Hippocampal formation (tissue), 2 donors: Measurements from ENCODE around the gene FER1L5.

ENCODE experiments used
- DNase-seq, 2 donors: peaks; one replicate each; lab custom pipeline; 2025; lab: John Stamatoyannopoulos, UW

Gene FER1L5

GRCh38 chr2:96695602-96696001 lies 53.0 kb downstream of the FER1L5 start:
- no peak for DNase-seq

- DNase-seq = no peak
Observed at GRCh38 chr2:96697476-96697875, 54.9 kb downstream of the FER1L5 start.

DNA sequence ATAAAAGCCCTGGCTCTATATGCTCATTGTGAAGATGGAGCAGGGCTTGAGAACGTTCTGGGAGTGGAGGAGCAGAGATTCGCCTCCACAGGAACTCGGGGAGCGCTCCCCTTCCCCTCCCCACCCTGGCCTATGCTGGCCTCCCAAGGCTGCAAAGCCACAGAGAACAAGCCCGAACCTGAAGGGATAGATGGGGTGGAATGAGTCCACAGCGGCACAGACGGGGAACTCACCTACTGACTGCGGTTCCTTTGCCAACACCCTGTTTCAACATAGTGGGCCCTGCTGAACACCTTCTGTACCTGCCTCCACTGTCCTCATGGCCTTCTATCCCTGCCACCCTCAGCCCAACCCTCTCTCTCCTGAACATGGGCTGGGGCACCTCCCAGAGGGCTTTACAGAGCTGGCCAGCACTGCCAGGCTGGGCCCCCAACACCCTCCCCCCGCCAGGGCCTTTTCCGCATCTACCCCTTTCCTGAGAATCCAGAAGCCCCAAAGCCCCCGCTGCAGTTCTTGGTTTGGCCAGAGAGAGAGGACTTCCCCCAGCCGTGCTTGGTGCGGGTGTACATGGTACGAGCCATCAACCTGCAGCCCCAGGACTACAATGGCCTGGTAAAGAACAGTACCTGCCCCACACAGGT lies 55.8 kb downstream of the FER1L5 start:
- DNase-seq = no peak

GRCh38 chr2:96699021-96699420 lies 56.5 kb downstream of the FER1L5 start:
- no peak for DNase-seq

DNA sequence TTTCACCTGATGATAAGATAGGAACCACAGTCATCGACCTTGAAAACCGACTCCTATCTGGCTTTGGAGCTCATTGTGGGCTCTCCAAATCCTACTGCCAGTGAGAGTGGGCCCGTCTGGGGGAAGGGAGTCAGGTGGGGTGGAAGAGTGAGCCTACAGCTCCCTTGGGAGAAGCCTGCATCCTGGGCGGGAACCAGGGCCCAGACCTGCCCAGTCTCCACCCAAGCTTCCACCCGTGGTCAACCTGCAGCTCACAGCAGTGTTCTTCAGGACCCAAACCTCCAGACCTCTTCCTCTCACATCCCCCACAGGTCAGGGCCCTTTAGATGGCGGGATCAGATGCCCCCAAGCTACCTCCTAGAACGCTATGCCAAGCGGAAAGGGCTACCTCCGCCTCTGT lies 57.1 kb downstream of the FER1L5 start:
- no peak for DNase-seq

DNA sequence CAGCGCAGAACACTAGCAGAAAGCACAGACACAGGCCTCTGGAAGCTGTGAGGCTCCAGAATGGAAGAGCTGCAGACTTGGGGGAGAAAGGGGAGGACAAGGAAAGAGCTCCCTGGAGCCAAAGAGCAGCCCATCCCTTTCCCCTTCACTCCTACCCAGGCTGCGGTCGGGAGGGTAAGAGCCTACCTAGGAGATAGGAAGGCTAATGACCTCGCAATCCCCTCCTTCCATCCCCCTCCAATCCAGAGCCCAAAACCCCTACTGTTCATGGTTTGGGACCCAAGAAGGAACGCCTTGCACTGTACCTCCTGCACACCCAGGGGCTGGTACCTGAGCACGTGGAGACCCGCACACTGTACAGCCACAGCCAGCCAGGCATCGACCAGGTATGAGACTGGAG lies 57.5 kb downstream of the FER1L5 start:
- DNase-seq = no peak

DNA sequence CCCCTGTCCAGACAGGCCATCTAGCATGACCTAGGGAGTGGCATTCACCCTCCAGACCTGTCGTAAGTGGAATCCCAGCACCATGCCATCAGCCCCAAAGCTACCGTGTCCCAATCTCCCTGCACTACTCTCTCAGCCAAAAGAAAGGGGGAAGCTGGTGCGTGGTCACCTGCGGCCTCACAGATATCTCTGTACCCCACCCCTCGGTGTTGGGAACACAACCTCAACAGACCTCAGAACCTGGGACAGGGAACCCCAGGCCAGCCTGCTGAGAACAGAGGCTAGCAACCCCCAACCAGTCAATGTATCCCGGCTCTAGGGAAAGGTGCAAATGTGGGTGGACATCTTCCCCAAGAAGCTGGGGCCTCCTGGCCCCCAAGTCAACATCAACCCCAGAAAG lies 59.1 kb downstream of the FER1L5 start:
- DNase-seq = no peak

GRCh38 chr2:96702098-96702785 lies 59.7 kb downstream of the FER1L5 start:
- no peak for DNase-seq

DNA sequence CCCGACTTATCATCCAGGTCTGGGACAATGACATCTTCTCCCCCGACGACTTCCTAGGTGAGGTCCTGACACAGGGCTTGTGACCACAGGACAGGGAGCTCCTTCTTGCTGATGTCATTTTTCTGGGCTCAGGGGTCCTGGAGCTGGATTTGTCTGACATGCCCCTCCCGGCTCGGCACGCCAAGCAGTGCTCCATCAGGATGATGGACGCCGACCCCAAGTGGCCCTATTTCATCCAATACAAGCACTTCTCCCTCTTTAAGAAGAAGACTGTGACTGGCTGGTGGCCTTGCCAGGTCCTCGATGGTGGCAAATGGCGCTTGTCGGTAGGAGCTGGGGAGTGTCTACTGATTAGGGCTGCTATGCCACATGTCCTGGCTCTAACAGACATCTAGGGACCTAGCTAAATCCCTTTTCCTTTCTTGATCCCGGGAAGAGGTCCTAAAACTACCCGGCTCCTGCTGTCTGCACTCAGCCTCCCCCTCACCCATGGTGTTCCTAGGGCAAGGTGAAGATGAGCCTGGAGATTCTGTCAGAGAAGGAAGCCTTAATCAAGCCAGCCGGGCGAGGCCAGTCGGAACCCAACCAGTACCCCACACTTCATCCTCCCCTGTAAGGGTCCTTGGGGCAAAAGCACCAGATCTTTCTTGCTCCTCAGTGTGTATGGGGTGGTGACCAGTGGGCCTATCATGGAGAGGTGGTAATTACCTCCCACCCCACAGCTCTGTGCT lies 60.6 kb downstream of the FER1L5 start:
- no peak for DNase-seq

DNA sequence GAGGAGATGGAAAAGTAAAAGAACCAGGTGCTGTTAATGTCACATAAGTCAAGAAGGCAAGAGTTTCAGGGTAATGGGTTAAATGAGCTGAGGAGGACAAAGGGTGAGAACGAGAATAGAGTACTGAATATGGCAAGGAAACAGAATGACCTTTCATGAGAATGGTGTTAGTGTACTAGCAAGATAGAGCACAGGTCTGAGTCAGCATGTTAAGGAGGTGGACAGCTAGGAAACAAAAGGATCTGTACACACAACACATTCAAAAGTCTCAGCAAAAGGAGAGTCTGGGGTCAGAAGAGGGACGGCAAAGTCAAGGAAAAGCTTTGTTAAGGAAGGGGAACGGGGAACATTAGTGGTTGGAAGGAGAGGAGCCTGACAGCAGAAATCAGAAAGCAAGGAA lies 68.4 kb downstream of the FER1L5 start:
- DNase-seq = no peak

GRCh38 chr2:96715658-96716057 lies 73.1 kb downstream of the FER1L5 start:
- no peak for DNase-seq

GRCh38 chr2:96716388-96716787 lies 73.8 kb downstream of the FER1L5 start:
- DNase-seq = no peak

GRCh38 chr2:96726131-96726530 lies 83.6 kb downstream of the FER1L5 start:
- DNase-seq = no peak

DNA sequence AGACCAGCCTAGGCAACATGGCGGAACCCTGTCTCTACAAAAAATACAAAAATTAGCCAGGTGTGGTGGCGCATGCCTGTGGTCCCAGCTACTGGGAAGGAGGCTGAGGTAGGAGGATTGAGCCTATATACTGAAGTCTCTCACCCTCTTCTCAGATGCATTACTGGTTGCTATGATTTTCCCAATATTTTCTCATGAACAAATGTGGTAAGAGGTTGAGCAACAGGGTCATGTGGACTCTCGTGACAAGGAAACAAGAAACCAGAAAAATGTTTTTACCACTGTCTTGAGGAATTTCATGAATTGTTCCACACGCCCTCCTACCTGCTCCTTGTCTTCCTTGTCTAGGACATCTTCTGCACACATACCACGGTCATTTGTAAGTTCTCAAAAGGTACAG lies 84.9 kb downstream of the FER1L5 start:
- no peak for DNase-seq

- DNase-seq = no peak
Observed at GRCh38 chr2:96729748-96730147, 87.2 kb downstream of the FER1L5 start.

GRCh38 chr2:96730212-96730611 lies 87.6 kb downstream of the FER1L5 start:
- no peak for DNase-seq

DNA sequence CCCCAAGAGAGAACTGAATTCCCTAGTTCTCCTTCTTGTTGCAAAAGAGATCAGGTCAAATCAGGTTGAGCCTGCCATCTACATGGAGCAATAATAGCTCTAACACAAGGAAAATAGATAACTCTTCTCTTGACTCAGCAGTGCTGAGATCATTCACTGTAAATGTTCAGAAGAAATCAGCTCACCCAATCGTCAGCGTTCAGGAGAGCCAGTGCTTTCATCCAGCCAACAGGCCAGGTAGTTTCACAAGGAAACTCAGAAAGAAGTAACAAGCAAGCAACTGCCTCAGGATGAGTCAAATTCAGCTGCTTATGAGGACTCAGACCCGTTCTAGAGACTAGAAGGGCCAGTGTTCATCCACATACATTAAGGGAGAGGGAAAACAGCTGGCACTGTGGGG lies 91.4 kb downstream of the FER1L5 start:
- DNase-seq = no peak

DNA sequence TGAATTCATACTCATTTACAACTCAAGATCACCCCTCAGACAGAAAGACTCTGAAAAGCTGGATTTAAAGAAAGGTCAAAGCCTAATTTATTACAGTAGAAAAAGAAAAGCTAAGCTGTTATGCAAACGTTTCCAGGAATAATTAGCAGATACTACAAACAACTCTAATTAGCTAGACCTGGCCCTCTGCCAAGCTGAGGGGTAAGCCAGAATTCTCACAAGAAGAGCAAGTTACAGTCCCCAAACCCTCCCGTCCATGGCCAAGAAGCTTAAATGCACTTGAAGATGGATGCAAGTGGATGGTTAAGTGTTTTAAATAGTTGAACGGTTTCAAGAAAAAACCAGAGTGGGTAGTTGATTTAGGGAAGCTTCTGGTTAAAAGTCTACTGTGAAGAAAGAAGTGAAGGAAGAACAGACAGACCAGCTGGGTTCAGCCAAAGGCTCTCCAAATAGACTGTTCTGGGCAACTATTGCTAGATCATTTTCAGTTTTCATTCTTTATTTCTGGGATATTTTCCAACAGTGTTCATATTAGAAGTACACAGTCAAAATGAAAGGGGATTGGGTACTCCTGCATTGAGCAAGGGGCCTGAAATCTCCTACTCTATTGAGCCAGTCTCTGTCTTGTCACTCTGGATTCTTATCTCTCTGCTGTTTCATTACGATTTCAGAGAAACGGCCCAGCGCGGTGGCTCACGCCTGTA lies 92.5 kb downstream of the FER1L5 start:
- DNase-seq = peak; percentile 7 to 38

- DNase-seq = no peak
Observed at GRCh38 chr2:96737251-96737650, 94.7 kb downstream of the FER1L5 start.

DNA sequence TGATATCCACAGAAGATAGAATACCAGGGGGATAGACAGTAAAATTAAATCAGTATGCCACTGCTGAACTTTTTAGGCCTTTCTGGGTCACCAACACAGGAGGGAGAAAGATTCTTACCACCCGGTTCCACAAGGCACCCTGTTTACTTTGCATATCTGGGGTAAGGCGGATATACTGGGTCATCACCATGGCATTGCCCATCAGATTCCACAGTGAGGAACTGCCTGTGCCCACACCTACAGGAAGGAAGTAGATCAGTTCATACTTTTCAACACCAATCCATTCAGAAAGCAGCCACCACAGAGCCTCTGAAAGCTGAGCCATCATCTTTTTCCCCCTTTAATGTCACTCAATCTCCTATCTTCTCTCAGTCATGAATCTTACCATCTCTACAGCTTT lies 95.3 kb downstream of the FER1L5 start:
- no peak for DNase-seq

DNA sequence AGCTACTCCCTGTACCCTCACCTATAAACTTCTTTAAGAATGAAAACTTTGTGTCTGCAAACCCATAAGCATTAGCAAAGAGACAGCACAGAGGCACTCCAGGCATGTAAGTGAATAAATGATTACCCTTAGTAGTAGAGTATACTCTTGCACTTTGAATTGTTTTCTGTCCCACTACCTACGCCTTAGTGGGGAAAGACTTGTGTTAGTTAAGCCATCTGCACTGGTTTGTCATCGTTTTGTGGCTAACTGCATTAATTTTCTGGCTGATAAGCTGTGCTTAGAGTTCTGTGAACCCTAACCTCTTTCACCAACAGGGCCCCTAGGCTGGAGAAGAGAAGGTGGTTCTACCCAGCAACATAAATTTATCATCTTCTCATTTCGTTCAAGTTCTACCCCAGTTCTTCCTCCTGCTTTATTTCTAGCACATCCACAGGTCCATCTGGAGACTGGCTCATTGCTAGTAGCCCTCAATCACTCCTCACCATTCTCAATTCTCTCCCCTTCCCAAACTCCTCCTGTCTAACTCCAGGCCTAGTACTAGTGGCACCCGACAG lies 96.6 kb downstream of the FER1L5 start:
- no peak for DNase-seq
